Mesothelial cell of epicardium (in vitro differentiated cells): Measurements from ENCODE around the gene AP5B1. TPM values are rescaled to one million over a fixed set of nuclear protein-coding genes. Genes with fewer than 3 reads are reported as not detected.

Source experiments
- DNase-seq, 2 experiments: peaks; one replicate each; pipeline ENCODE4 v3.0.0; 2021; ENCODE audit warnings: low spot score in 2 of 2; ENCODE audit not compliant: unreplicated experiment in 2 of 2
- H3K27ac Mint-ChIP-seq: 2 replicates; pipeline ENCODE4 v1.8.0; 2021; ENCODE audit warnings: mixed read lengths
- H3K27me3 Mint-ChIP-seq: 2 replicates; pipeline ENCODE4 v1.8.0; 2021; ENCODE audit warnings: low read depth, mixed read lengths
- H3K36me3 Mint-ChIP-seq: 2 replicates; pipeline ENCODE4 v1.8.0; 2021; ENCODE audit warnings: mixed read lengths
- H3K4me1 Mint-ChIP-seq: 2 replicates; pipeline ENCODE4 v1.8.0; 2021; ENCODE audit warnings: mixed read lengths
- H3K4me3 Mint-ChIP-seq: 2 replicates; pipeline ENCODE4 v1.8.0; 2021; ENCODE audit warnings: mild to moderate bottlenecking, moderate library complexity, mixed read lengths
- H3K9me3 Mint-ChIP-seq: 2 replicates; pipeline ENCODE4 v1.8.0; 2021; ENCODE audit warnings: mixed read lengths
- total RNA-seq: library from RNA; stranded (reverse); gene quantifications from 3 replicates; pipeline ENCODE4 v1.2.1, GENCODE V29; 2021
- TF ChIP-seq, protein P1 (sequence below): fragments of 200-600 bp; sonication (generic); IDR thresholded peaks from one replicate; pipeline ENCODE4 v1.5.0; 2021; ENCODE audit warnings: antibody characterized with exemption; ENCODE audit not compliant: unreplicated experiment

Gene AP5B1
- total RNA-seq, 1 donor from 2014 or later: 23.3 TPM

DNA sequence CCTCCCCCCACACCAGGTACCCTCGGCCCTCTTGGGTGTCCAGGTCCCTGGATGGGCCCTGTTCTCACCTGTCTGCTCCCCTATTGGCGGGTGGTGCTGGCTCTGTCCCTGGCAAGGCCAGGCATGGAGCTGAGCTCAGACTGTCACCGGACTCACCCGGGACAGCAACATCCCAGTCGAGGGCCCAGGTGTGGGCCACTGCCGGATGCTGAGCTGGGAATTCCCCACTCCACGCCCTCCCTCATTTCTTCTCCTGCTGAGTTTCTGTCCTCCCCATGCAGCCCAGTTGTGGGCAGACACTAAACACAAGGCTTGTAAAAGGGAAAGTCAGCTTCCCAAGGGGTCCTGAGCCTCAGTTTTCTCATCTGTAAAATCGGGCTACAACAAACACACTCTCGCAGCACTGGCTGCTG lies 2.0 kb upstream of the AP5B1 start:
- Mint-ChIP-seq H3K27me3 (peaks cover 37% of the 10 kb centered on the region), H3K4me3 (peak overlapping the region; percentile 13), H3K27ac (peak overlapping the region; percentile 40), H3K4me1 (peaks cover 22% of the 10 kb centered on the region), H3K9me3 (no peaks in the 10 kb centered on the region), H3K36me3 (no peaks in the 10 kb centered on the region)
- no peak for DNase-seq
- TF ChIP-seq, protein P1, sequence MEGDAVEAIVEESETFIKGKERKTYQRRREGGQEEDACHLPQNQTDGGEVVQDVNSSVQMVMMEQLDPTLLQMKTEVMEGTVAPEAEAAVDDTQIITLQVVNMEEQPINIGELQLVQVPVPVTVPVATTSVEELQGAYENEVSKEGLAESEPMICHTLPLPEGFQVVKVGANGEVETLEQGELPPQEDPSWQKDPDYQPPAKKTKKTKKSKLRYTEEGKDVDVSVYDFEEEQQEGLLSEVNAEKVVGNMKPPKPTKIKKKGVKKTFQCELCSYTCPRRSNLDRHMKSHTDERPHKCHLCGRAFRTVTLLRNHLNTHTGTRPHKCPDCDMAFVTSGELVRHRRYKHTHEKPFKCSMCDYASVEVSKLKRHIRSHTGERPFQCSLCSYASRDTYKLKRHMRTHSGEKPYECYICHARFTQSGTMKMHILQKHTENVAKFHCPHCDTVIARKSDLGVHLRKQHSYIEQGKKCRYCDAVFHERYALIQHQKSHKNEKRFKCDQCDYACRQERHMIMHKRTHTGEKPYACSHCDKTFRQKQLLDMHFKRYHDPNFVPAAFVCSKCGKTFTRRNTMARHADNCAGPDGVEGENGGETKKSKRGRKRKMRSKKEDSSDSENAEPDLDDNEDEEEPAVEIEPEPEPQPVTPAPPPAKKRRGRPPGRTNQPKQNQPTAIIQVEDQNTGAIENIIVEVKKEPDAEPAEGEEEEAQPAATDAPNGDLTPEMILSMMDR: no peak

DNA sequence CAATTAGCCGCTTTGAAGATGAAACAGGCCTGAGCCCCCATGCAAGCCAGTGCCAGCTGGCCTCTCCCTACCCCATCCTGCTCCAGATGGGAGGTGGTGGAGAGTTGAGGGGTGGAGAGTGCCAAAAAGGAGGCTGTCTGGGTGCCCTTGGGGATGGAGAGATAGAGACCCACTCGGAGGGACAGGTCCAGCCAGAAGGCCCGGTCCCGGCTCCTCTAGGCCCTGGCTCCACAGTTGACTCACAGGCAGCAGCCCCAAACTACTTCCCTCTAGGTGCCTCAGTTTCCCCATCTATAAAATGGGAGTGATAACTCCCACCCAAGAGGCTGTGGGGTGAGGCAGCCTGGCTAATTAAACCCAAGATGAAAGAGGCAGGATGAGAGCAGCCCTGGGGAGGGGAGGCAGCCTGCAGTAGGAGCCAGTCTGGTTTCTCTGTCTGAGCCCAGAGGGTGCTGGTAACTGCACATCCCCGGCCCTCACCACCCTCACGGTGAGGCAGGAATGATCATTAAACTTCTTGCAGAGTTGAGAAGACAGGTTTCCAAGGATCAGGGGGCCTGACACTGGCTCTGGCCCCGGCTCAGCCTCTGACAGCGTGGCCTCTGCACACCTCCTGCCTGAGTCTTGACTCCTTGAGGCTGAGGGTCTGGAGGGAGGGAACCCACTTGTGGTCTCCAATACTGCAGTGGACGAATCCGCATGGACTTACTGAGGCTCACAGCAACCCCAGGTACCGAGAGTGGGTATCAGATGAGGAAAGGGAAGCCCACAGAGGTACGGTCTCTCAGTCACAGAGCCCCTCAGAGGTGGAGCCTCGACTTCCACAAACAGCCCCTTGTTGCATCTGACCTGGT lies 1.4 kb upstream of the AP5B1 start:
- Mint-ChIP-seq H3K27me3 (peaks cover 33% of the 10 kb centered on the region), H3K27ac (peak overlapping the region; percentile 21), H3K36me3 (no peaks in the 10 kb centered on the region), H3K4me1 (peaks cover 22% of the 10 kb centered on the region), H3K4me3 (no peak overlapping the region), H3K9me3 (no peaks in the 10 kb centered on the region)
- no peak for DNase-seq
- TF ChIP-seq, protein P1: no peak

DNA sequence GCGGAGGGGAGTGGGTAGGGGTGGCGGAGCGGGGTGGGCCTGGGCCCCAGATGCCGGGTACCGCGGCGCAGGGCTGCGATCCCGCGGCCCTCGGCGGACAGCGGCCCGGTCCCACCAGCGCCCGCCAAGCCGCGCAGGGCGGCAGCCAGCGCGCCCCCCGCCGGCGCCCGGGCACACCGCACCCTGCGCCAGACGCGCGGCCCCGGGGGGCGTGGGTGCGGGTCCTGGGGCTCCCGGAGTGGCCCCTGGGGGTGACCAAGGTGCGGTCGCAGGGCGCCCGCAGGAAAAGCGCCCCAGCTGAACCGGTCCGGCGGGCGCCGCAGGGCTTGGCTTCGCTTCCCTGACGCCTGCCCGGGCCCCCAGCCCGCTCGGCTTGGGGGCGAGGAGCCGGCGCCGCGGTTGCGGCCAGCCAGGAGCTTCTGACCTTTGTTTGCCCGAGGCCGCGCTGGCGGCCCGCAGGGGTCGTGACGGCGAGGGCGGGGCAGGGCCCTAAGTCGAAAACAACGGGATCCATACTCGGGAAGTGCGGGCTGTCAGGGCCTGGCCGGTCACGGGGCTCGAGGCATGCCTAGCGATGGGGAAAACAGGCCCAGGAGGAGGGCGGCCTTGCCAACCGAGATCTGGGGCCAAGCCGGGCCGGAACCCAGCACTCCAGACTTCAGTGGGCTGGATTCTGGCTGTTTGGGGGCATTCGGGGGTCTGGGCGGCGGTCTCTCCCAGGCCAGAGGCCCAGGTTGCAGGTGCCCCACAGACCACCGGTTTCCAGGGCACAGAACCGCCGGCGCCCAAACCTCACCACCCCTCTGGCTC lies 581 bp upstream of the AP5B1 start:
- H3K9me3 Mint-ChIP-seq: no peaks in the 10 kb centered on the region
- TF ChIP-seq, protein P1: peak; percentile 39
- peaks cover 29% of the 10 kb centered on the region for H3K27me3 Mint-ChIP-seq
- peaks cover 7% of the 10 kb centered on the region for H3K36me3 Mint-ChIP-seq
- H3K4me1 Mint-ChIP-seq: peaks cover 21% of the 10 kb centered on the region
- peak overlapping the region; percentile 21 for H3K27ac Mint-ChIP-seq
- peak overlapping the region; percentile 41 for H3K4me3 Mint-ChIP-seq
- DNase-seq: no peak

DNA sequence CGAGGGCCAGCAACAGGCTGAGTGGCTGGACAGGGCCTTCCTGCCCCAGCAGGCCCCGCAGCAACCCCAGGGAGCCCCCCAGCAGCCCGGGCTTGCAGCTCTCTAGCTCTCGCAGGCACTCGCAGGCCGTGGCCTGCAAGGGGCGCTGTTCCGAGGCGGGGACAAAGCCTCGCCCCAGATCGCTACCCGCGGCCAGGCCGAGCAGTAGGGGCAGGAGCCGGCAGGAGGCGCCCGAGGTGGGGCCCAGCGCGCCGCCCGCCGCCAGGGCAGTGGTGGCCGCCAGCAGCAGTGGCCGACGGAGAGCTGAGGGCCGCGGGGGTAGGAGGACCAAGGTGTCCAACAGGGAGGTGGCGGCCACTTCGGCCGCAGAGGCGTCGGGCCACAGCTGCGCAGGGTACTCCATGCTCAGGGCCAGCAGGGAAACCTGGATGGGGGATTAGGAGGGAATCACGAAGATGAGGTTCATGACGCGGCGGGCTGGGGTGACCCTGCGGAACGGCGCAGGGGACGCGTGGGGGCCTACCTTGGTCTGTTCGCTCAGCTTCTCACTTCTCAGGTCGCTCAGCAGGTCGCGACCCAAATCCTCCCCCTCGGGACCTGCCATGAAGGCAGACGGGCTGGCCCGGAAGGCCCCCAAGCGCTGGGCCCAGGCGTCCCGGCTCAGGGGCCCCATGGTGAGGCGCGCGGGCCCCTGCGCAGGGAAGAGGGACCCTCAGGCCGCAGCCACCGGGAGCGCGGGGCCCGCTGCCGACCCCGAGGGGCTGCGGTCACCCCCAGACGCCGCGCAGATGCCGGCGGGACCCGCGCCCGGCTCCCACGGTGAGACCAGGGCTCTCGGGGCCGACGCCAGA lies 632 bp downstream of the AP5B1 start:
- peak overlapping the region; percentile 95 for H3K27ac Mint-ChIP-seq
- peaks cover 13% of the 10 kb centered on the region for H3K4me1 Mint-ChIP-seq
- peaks cover 19% of the 10 kb centered on the region for H3K27me3 Mint-ChIP-seq
- H3K36me3 Mint-ChIP-seq: peaks cover 10% of the 10 kb centered on the region
- peak overlapping the region; percentile 84 for H3K4me3 Mint-ChIP-seq
- TF ChIP-seq, protein P1: peak; percentile 75
- DNase-seq: peak in 1 of 2 experiments; percentile 81
- H3K9me3 Mint-ChIP-seq: no peaks in the 10 kb centered on the region

DNA sequence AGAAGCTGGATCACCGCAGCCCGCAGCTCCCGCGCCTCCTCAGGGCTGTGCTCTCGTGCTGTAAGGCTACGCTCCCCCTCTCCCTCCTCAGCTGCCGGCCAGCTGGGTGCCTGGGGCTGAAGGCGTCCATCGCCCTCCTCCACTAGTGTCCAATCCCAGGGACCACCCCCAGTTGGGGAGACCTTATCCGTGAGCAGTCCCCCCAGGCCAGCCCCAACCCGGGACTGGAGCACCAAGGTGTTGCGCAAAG lies 1.2 kb downstream of the AP5B1 start:
- H3K27me3 Mint-ChIP-seq: peaks cover 14% of the 10 kb centered on the region
- TF ChIP-seq, protein P1: no peak
- H3K4me3 Mint-ChIP-seq: peak overlapping the region; percentile 84
- no peaks in the 10 kb centered on the region for H3K9me3 Mint-ChIP-seq
- no peak for DNase-seq
- peaks cover 13% of the 10 kb centered on the region for H3K4me1 Mint-ChIP-seq
- peaks cover 12% of the 10 kb centered on the region for H3K36me3 Mint-ChIP-seq
- no peak overlapping the region for H3K27ac Mint-ChIP-seq
